ENCODE measurements around the gene APOA5.

GRCh38 chr11:116791002-116791812 lies 472 bp downstream of the APOA5 start:
- no peak for TF ChIP-seq EP300 (IDR thresholded peaks at IDR 0.05)
- no peak for TF ChIP-seq POLR2A (IDR thresholded peaks at IDR 0.05)
- peak; percentile 78 to 93 (median 88) for TF ChIP-seq CTCF (IDR thresholded peaks at IDR 0.05)
